ENCODE data around the gene ZBTB21.
"Not testable (repeated sequence)": the region's sequence is repeated elsewhere in the genome, so short reads cannot be mapped to it uniquely, and the experiment has no call there.

Gene ZBTB21

GRCh38 chr21:41953831-41954653 is 56.1 kb downstream of the ZBTB21 start, which contains the start of gene C2CD2:
TSS of gene C2CD2 (minus strand) at chr21:41954018. CDS start at chr21:41953648, 370 bp downstream.
- DNase-seq (ENCODE audit: insufficient read length) = peak; percentile 86
- FAIRE-seq = peak; percentile 33
- TF ChIP-seq TAF1 (IDR thresholded peaks at IDR 0.05; ENCODE audit: borderline replicate concordance, low read depth, low read length) (no peak), POLR2A (IDR thresholded peaks at IDR 0.05; ENCODE audit: low read depth, low read length) (peak; percentile 55), POLR2AphosphoS5 (IDR thresholded peaks at IDR 0.05; ENCODE audit: low read depth, low read length) (0 out of 2 replicates have a peak, but pooled peaks have one; percentile 20)

DNA sequence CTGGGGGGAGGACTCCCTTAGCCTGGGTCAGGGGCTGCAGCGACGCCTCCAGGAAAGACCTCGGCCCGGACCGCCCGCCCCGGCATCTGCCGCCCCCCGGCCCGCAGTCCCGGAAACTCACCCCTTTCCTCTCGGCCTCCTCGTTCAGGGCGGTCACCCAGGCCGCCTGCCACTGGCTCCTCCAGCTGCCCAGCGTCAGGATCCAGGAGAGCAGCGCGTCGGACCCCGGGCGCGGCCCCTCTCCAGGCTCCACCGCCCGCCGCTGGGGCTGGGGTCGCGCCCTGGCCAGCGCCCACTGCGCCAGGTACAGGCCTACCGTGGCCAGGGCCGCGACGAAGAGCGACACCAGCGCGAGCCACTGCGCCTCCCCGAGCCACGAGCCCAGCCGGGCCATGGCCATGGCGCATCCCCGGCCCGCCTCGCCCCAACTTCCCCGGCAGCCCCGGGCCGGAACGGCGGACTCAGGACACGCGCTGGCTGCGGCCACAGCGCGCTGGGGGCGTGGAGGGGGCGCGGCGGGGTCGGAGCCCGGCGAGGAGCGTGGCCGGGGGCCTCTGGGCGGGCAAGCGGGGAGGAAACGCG is 56.8 kb downstream of the ZBTB21 start:
- TF ChIP-seq POLR2AphosphoS5 (IDR thresholded peaks at IDR 0.05; ENCODE audit: low read depth, low read length) = no peak
- no peak for TF ChIP-seq TAF1 (IDR thresholded peaks at IDR 0.05; ENCODE audit: borderline replicate concordance, low read depth, low read length)
- TF ChIP-seq POLR2A (IDR thresholded peaks at IDR 0.05; ENCODE audit: low read depth, low read length) = no peak
- DNase-seq (ENCODE audit: insufficient read length) = no peak
- no peak for FAIRE-seq

DNA sequence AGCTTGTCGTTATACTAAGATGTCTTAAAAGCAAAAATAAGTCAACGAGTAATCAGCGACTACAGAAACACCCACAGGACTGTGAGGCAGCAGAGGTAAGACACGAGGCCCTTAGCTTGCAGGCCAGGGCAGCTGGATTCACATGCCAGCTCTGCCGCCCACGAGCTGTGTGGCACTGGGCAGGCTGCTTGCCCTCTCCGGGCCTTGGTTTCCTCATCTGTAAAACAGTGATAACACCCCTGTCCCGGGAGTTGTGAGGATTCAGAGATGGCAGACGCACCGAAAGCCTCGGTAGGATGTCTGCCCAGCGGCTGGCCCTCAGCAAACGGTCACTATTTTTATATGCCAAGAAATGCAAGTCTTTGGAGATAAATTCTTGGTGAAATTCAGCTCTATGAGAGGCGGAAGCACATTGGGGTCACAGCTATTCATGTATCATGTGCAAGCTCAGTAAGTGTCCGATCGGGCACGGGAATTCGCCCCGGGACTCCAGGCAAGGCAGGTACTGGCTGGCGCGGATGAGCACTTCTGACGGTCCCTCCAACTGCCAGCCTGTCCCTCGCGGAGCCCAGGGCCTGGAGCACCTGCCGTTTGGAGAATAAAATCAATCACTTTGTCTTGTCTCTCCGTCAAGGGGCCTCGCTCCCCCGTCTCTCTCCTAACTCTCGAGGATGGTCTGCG is 57.5 kb downstream of the ZBTB21 start:
- FAIRE-seq = no peak
- no peak for DNase-seq (ENCODE audit: insufficient read length)
- no peak for TF ChIP-seq POLR2AphosphoS5 (IDR thresholded peaks at IDR 0.05; ENCODE audit: low read depth, low read length)
- TF ChIP-seq TAF1 (IDR thresholded peaks at IDR 0.05; ENCODE audit: borderline replicate concordance, low read depth, low read length) = no peak
- TF ChIP-seq POLR2A (IDR thresholded peaks at IDR 0.05; ENCODE audit: low read depth, low read length) = no peak

DNA sequence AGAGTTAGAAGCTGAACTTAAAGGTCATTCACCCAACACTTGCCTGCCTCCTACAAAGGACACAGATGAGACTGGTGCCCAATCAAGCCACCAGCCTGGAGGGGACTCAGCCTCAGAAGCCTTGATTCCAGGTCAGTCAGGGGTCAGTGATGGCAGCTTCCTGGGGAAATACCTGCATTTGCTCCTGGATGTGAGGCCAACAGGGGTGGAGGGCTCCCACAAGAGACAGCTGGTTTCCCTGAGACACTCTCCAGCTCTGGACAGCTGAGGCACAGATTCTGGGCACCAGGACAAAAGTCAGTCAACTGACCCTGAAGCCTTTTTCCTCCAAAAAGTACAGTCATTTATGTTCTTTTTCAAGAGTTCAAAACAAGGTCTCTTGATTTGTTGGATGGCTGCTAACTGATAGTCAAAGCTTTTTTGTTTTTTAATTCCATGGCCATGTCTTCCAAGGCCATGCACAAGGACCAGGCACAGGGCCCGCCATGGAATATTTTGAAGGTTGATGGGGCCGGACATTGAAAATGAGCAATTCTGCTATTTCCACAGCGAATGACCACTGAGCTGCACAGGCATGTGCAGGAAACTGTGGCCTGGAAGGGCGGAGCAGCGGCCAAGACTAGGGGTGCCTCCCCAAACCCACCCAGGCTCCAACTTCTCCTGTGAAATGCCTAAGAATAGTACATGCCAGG is 58.1 kb downstream of the ZBTB21 start:
- DNase-seq (ENCODE audit: insufficient read length) (no peak), FAIRE-seq (peak; percentile 21)
- TF ChIP-seq TAF1 (IDR thresholded peaks at IDR 0.05; ENCODE audit: borderline replicate concordance, low read depth, low read length) (no peak), POLR2AphosphoS5 (IDR thresholded peaks at IDR 0.05; ENCODE audit: low read depth, low read length) (no peak), POLR2A (IDR thresholded peaks at IDR 0.05; ENCODE audit: low read depth, low read length) (no peak)

GRCh38 chr21:41950941-41951351 is 59.2 kb downstream of the ZBTB21 start:
- no peak for DNase-seq (ENCODE audit: insufficient read length)
- TF ChIP-seq TAF1 (IDR thresholded peaks at IDR 0.05; ENCODE audit: borderline replicate concordance, low read depth, low read length) (no peak), POLR2AphosphoS5 (IDR thresholded peaks at IDR 0.05; ENCODE audit: low read depth, low read length) (no peak), POLR2A (IDR thresholded peaks at IDR 0.05; ENCODE audit: low read depth, low read length) (no peak)
- no peak for FAIRE-seq

GRCh38 chr21:41949631-41950030 is 60.5 kb downstream of the ZBTB21 start:
- not testable (repeated sequence) for DNase-seq (ENCODE audit: insufficient read length); FAIRE-seq

DNA sequence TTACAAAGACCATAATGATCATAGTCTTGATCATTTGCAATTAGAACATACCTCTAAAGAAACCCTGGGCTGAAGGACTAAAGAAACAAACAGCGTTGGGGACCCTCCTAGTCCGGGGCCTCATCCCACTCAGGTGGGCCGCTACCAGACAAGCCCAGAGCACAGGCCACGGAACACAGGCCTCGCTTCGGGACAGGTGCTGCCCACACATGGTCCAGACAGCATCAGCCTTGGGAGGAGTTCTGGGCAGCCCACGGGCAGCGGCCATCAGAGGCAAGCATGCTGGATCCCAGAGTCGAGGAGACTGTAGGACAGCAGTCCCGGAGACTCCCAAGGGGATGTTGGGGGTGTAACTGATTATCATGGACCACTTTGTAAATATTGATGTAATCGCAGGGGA is 61.3 kb downstream of the ZBTB21 start:
- FAIRE-seq (no peak), DNase-seq (ENCODE audit: insufficient read length) (no peak)
- TF ChIP-seq POLR2AphosphoS5 (IDR thresholded peaks at IDR 0.05; ENCODE audit: low read depth, low read length) = no peak
- no peak for TF ChIP-seq POLR2A (IDR thresholded peaks at IDR 0.05; ENCODE audit: low read depth, low read length)
- TF ChIP-seq TAF1 (IDR thresholded peaks at IDR 0.05; ENCODE audit: borderline replicate concordance, low read depth, low read length) = no peak

- FAIRE-seq (no peak), DNase-seq (ENCODE audit: insufficient read length) (no peak)
- TF ChIP-seq POLR2A (IDR thresholded peaks at IDR 0.05; ENCODE audit: low read depth, low read length) (no peak), POLR2AphosphoS5 (IDR thresholded peaks at IDR 0.05; ENCODE audit: low read depth, low read length) (no peak), TAF1 (IDR thresholded peaks at IDR 0.05; ENCODE audit: borderline replicate concordance, low read depth, low read length) (no peak)
Observed at GRCh38 chr21:41948078-41948895, 61.9 kb downstream of the ZBTB21 start.

GRCh38 chr21:41945982-41946381 is 64.2 kb downstream of the ZBTB21 start:
- no peak for DNase-seq (ENCODE audit: insufficient read length)
- TF ChIP-seq TAF1 (IDR thresholded peaks at IDR 0.05; ENCODE audit: borderline replicate concordance, low read depth, low read length) = no peak
- no peak for TF ChIP-seq POLR2A (IDR thresholded peaks at IDR 0.05; ENCODE audit: low read depth, low read length)
- no peak for TF ChIP-seq POLR2AphosphoS5 (IDR thresholded peaks at IDR 0.05; ENCODE audit: low read depth, low read length)
- no peak for FAIRE-seq

DNA sequence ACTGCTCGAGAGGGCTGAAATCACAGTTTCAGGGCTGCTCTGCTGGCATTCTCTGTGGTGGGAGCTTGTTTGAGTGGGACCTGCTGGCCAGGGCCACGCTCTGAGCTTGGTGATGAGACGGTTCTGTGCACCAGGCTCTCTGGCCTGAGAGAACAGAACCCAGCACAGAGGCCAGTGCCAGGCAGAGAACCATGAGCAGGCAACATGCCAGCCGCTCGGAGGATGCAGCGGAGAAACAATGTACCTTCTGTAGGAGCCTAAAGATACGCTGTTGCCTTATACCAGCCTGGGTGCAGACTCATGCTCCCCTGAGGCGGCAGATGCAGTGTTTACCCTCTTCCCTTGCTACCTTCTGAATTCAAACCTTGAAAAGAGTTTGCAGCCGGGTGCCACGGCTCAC is 66.3 kb downstream of the ZBTB21 start:
- TF ChIP-seq POLR2AphosphoS5 (IDR thresholded peaks at IDR 0.05; ENCODE audit: low read depth, low read length) (no peak), TAF1 (IDR thresholded peaks at IDR 0.05; ENCODE audit: borderline replicate concordance, low read depth, low read length) (no peak), POLR2A (IDR thresholded peaks at IDR 0.05; ENCODE audit: low read depth, low read length) (no peak)
- FAIRE-seq (no peak), DNase-seq (ENCODE audit: insufficient read length) (no peak)

All from GM12892 (cell line).